ENCODE data around the gene TTC33.

DNA sequence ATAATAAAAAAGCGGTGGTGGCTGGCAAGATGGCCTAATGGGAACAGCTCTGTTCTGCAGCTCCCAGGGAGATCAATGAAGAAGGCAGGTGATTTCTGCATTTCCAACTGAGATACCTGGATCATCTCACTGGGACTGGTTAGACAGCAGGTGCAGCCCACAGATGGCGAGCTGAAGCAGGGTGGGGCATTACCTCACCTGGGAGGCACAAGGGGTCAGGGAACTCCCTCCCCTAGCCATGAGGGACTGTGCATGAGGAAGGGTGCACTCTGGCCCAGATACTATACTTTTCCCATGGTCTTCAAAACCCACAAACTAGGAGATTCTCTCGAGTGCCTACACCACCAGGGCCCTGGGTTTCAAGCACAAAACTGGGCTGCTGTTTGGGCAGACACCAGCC is 121.6 kb downstream of the TTC33 start:
- TF ChIP-seq, protein P1, sequence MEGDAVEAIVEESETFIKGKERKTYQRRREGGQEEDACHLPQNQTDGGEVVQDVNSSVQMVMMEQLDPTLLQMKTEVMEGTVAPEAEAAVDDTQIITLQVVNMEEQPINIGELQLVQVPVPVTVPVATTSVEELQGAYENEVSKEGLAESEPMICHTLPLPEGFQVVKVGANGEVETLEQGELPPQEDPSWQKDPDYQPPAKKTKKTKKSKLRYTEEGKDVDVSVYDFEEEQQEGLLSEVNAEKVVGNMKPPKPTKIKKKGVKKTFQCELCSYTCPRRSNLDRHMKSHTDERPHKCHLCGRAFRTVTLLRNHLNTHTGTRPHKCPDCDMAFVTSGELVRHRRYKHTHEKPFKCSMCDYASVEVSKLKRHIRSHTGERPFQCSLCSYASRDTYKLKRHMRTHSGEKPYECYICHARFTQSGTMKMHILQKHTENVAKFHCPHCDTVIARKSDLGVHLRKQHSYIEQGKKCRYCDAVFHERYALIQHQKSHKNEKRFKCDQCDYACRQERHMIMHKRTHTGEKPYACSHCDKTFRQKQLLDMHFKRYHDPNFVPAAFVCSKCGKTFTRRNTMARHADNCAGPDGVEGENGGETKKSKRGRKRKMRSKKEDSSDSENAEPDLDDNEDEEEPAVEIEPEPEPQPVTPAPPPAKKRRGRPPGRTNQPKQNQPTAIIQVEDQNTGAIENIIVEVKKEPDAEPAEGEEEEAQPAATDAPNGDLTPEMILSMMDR (IDR thresholded peaks at IDR 0.05) = no peak
- no peak for TF ChIP-seq POLR2A (IDR thresholded peaks at IDR 0.05)
